HG03575 (cell line): ENCODE data around the gene FGF12.

Source experiments
- ATAC-seq: cut with Tn5 transposase; IDR thresholded peaks from one replicate; pipeline ENCODE4 v1.9.1; 2021; ENCODE audit not compliant: unreplicated experiment, insufficient number of reproducible peaks, low FRiP score; ENCODE audit errors: extremely low read depth

The FGF12 gene

DNA sequence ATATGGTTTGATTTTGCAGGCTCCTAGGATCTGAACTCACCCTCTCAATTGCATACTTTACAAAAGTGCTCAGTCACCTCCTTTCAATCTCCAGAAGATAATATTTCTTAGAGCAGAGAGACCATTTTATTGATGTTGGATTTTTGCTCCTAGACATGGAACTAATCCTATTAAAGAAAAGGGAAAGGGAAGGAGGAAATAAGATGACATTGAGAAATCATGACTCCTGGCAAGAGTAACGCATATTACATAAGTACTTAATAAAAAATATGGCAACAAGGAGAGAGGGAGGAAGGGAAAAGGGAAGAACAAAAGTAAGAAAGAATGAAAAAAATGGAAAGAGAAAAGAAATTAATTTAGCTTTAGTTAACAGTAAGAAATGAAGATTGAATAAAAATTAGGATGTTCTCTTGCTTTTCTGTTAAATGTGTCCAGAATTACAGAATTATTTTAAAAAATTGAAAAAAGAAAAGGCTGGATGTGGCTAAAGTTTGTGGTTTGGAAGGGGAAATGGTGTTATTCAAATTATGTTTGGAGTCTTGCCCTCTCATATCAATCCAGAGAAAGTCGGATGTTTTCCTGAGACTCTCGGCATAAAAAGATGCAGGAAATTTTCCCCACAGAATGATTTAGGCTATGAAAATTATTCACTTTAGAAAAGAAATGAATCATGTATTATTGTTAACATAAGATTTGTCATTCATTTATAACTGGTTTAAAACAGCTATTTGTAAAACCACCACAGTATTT, 474.0 kb downstream of the FGF12 start:
- no peak for ATAC-seq

GRCh38 chr3:192249516-192249915, 477.8 kb downstream of the FGF12 start:
- ATAC-seq = no peak

DNA sequence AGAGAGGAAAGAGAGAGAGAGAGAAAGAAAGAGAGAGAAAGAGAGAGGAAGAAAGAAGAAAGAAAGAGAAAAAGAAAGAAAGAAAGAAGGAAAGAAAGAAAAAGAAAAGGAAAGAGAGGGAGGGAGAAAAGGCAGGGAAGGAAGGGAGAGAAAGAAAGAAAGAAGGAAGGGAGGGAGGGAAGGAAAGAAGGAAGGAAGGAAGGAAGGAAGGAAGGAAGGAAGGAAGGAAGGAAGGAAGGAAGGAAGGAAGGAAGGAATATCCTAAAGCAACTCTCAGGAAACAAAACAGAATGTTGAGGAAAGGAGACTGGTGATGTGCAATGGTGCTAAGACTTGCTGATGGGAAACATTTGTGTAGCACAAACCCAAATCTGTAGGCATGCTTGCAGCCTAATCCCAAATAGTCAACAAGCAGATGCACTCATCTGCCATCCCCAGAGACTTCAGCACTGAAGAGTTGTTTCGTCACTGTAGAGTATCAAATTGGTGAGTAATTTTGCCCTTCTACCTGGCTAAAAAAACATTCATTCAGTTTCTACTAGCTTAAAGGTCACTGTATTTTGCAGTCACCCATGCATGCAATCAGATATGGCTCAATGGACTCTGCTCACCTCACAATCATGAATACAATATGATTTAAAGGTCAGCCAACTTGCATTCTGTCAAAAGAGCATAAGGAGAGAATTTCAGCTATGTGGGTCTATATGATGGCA, 480.3 kb downstream of the FGF12 start:
- no peak for ATAC-seq

DNA sequence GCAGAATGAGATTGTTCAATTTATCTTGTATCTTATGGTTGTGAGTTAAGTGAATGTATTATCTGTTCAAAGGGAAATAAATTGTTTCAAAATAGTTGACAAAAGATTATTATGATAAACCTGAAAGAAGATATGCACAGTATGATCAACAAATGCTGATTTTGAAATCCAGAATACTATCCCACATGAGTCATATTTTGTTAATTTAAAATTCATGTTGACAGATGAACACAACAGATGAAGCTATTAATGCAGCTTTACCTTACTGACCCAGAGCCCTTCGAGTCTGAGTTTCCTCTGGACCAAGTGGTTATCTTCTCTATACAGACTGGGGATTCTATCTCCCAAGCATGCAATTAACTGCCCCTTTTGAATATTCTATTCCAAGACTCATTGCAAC, 482.8 kb downstream of the FGF12 start:
- ATAC-seq = no peak

- ATAC-seq = no peak
Measured at GRCh38 chr3:192239956-192240355, 487.4 kb downstream of the FGF12 start.

DNA sequence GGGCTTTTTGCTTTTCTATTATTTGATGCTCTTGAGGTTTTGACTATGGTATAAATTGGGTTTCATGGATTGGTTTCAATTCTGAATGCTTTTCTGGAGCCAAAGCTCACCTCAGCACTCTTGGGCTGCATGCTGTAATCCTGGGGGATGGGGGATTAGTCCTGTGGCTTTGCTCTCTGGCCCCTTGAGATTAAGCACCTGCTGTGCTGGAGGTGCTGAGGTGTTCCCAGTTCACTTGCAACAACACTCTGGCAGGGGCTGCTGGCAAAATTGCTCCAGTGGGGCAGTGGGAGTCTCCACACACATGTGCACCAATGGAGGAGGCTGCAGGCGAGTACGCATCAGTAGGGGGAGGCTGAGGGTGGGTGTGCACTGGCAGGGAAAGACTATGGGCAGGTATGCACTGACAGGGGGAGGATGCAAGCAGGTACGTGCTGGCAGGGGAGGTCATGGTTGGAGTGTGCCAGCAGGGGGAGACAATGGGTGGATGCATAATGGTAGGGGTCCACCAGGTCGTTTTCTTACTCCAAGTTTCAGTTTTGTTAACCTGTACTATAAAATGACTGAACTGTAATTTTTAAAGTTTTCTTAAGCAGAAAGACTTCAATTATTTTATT, 489.2 kb downstream of the FGF12 start:
- no peak for ATAC-seq

GRCh38 chr3:192229866-192230265, 497.5 kb downstream of the FGF12 start:
- ATAC-seq = no peak

DNA sequence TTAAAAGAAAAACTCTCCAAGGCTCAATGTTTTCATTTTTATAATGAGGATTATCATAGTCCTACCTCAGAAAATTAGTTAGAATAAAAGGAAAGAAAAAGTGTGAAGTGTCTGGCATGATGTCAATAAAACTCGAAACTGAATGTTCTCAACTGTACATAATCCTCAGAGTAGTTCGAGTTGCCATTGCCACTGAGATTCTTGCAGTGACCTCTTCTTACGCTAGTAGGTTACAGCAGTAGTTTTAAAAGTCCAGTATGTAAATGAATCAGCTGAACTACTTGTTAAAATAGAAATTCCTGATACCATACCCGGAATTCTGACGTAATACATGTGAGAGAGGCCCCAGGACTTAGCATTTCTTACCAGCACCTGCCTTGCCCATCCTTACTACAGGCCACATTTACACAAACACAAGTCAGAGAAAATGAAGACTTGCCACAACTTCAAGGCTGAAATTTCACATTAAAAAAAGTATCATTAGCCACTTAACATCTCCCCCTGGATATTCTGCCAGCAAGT, 502.6 kb downstream of the FGF12 start:
- no peak for ATAC-seq

DNA sequence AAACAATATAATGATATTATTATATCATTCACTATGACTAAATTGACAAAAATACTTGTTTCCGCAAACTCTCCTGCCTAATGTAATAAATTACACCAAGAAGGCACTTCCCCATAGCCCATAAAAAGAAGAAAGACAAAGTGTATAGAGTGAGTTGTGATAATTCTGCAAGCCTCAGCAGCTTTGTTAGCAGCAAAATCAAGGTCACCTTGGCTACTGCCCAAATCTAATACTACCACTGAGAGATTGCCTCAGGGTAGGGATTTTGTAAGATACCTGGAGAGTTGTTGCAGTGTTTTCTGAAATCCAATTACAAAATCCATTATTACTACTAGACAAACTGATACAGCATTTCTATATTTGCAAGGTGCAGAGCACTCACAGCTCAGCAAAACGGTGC, 503.5 kb downstream of the FGF12 start:
- ATAC-seq = no peak

- ATAC-seq = no peak
Measured at GRCh38 chr3:192220915-192221314, 506.4 kb downstream of the FGF12 start.

- no peak for ATAC-seq
Measured at GRCh38 chr3:192219926-192220325, 507.4 kb downstream of the FGF12 start.

- ATAC-seq = no peak
Measured at GRCh38 chr3:192216067-192216466, 511.3 kb downstream of the FGF12 start.

- no peak for ATAC-seq
Measured at GRCh38 chr3:192212979-192213378, 514.4 kb downstream of the FGF12 start.

DNA sequence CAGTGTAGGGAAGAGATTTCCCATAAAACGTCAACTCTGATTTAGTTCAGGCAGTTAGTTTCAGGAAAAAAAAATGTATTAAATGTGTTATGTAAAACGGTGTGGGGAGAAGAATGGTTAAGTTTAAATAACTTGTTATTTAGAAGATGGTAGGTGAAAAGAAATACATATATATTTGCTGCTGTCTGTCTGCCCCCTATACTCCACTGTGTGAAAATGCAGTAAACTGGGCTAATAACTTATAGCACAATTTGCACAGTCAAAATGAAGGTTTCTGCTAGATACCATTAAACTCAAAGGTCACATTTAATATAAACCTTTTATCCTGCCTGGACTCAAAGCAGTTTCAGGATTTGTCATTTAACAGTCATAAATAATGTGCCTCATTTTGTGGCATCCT, 515.0 kb downstream of the FGF12 start:
- no peak for ATAC-seq

- no peak for ATAC-seq
Measured at GRCh38 chr3:192207651-192208050, 519.7 kb downstream of the FGF12 start.

- ATAC-seq = no peak
Measured at GRCh38 chr3:192207239-192207638, 520.1 kb downstream of the FGF12 start.

- ATAC-seq = no peak
Measured at GRCh38 chr3:192194085-192194484, 533.3 kb downstream of the FGF12 start.

DNA sequence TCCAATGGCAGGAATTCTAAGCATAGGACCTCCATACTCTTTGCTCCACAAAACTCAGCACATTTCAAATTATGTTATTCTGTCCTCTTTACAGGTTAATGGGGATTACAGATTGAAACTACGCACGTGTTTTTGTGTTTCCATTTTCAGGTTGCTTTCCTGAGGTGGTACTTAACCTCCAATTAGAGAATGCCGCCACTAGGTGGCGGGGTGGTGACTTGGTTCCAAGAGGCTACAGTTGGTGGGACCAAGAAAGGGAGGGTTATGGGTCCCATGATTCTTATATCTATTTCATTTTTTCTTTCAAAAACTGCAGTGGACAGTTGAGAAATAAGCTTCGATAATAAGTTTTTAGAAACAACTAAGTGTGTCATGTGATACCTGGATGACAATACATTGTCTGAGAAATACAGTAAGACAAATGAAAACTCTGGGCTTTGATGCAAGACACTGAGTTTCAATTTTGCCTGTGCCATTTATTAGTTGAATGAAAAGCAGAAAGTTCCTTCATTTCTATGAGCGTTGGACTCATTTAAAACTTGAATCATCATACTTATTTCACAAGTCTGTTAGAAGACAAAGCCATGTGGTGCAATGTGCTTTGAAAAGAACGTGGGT, 539.0 kb downstream of the FGF12 start:
- peak; percentile 57 for ATAC-seq

DNA sequence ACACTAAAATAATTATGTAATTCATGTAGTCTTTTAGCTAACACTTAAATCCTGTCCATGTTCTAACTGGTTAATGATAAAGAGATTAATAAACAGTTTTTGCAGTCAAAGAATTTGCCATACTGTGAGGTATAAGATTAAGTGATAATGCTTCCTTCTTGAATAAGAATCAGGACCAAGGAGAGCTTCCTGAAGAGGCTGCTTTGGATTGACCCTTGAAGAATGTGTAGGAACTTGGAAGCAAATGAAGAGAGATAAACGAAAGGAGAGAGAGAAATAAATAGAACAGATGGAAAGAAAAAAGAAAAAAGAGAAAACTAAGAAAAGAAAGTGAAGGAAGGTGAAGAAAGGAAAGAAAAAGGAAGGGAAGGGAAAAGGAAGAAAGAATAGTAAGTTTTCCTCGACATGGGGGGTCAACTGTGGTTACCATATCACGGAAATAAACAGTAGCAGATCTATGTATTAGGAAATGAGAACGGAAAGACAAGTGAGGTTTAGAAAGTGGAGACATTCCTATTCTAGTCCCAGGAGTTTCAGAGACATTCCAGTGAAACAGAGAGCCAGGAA, 539.8 kb downstream of the FGF12 start:
- no peak for ATAC-seq
